ENCODE data around the gene SH3RF3.

SH3RF3 gene

GRCh38 chr2:109448946-109449788 is 320.2 kb downstream of the SH3RF3 start:
- DNase-seq (ENCODE audit: low read depth in 2 of 2): no peak

- DNase-seq (ENCODE audit: low read depth in 2 of 2): no peak
Observed at GRCh38 chr2:109450574-109451273, 321.7 kb downstream of the SH3RF3 start.

GRCh38 chr2:109451671-109452070 is 322.7 kb downstream of the SH3RF3 start:
- DNase-seq (ENCODE audit: low read depth in 2 of 2): no peak

GRCh38 chr2:109452318-109453305 is 323.6 kb downstream of the SH3RF3 start:
- DNase-seq (ENCODE audit: low read depth in 2 of 2): no peak

- no peak for DNase-seq (ENCODE audit: low read depth in 2 of 2)
Observed at GRCh38 chr2:109453371-109453995, 324.5 kb downstream of the SH3RF3 start.

- DNase-seq (ENCODE audit: low read depth in 2 of 2): no peak
Observed at GRCh38 chr2:109454304-109454703, 325.3 kb downstream of the SH3RF3 start.

GRCh38 chr2:109454765-109455394 is 325.9 kb downstream of the SH3RF3 start:
- DNase-seq (ENCODE audit: low read depth in 2 of 2): no peak

GRCh38 chr2:109455731-109456691 is 327.0 kb downstream of the SH3RF3 start:
- DNase-seq (ENCODE audit: low read depth in 2 of 2): no peak

- DNase-seq (ENCODE audit: low read depth in 2 of 2): no peak
Observed at GRCh38 chr2:109456776-109457175, 327.8 kb downstream of the SH3RF3 start.

GRCh38 chr2:109457366-109457765 is 328.4 kb downstream of the SH3RF3 start:
- no peak for DNase-seq (ENCODE audit: low read depth in 2 of 2)

GRCh38 chr2:109457794-109458193 is 328.8 kb downstream of the SH3RF3 start:
- DNase-seq (ENCODE audit: low read depth in 2 of 2): no peak

GRCh38 chr2:109458512-109458911 is 329.5 kb downstream of the SH3RF3 start:
- DNase-seq (ENCODE audit: low read depth in 2 of 2): no peak

- no peak for DNase-seq (ENCODE audit: low read depth in 2 of 2)
Observed at GRCh38 chr2:109459485-109459884, 330.5 kb downstream of the SH3RF3 start.

GRCh38 chr2:109460553-109461324 is 331.7 kb downstream of the SH3RF3 start:
- no peak for DNase-seq (ENCODE audit: low read depth in 2 of 2)

GRCh38 chr2:109463236-109463635 is 334.2 kb downstream of the SH3RF3 start:
- no peak for DNase-seq (ENCODE audit: low read depth in 2 of 2)

- no peak for DNase-seq (ENCODE audit: low read depth in 2 of 2)
Observed at GRCh38 chr2:109463891-109464290, 334.9 kb downstream of the SH3RF3 start.

- no peak for DNase-seq (ENCODE audit: low read depth in 2 of 2)
Observed at GRCh38 chr2:109466674-109467575, 337.9 kb downstream of the SH3RF3 start.

GRCh38 chr2:109467701-109468100 is 338.7 kb downstream of the SH3RF3 start:
- no peak for DNase-seq (ENCODE audit: low read depth in 2 of 2)

Measured in stimulated activated CD4-positive, alpha-beta T cell treated with anti-CD3 and anti-CD28 coated beads, Interleukin-1b, Interleukin-23, amount 100 ng/mL, for 1 hour (primary cell).